K562 (cell line): ENCODE results near the gene CDKN2D. TPM values are rescaled to one million over a fixed set of nuclear protein-coding genes. Genes with fewer than 3 reads are reported as not detected.

Experiments
- ETV6 ChIP-seq, 3 experiments: fragments of 150-350 bp in 1 of 3; sonication (generic) in 1 of 3; formaldehyde crosslinking in 1 of 3; IDR thresholded peaks; 2 replicates each; pipeline versions ENCODE4 v1.6.1 to v1.8.0; 2014 to 2022; ENCODE audit warnings: borderline replicate concordance in 2 of 3, low read depth in 2 of 3, antibody characterized with exemption in 1 of 3, low read length in 1 of 3, mild to moderate bottlenecking in 1 of 3, missing genetic modification reagents in 1 of 3
- HMGN3 ChIP-seq: IDR thresholded peaks from 2 replicates; pipeline ENCODE4 v1.6.1; 2011; ENCODE audit warnings: borderline replicate concordance, low read depth, mild to moderate bottlenecking, mixed read lengths, low read length; ENCODE audit not compliant: insufficient read length; ENCODE audit errors: extremely low read depth
- MCM5 ChIP-seq: fragments of 450-650 bp; IDR thresholded peaks from 2 replicates; pipeline ENCODE4 v1.6.1; 2016; ENCODE audit warnings: low read depth
- RBFOX2 ChIP-seq: fragments of 200-400 bp; formaldehyde crosslinking; IDR thresholded peaks from 2 replicates; pipeline ENCODE4 v1.6.1; 2017; ENCODE audit warnings: low read depth, mild to moderate bottlenecking, low read length, moderate library complexity
- RBM25 ChIP-seq: fragments of 200-400 bp; formaldehyde crosslinking; IDR thresholded peaks from 2 replicates; pipeline ENCODE4 v1.6.1; 2018; ENCODE audit warnings: low read length, low read depth, moderate library complexity; ENCODE audit not compliant: severe bottlenecking
- SREBF2 ChIP-seq: sonication (generic); formaldehyde crosslinking; IDR thresholded peaks from 2 replicates; pipeline ENCODE4 v1.4.0; 2020; ENCODE audit warnings: mild to moderate bottlenecking, missing genetic modification reagents
- SRSF3 ChIP-seq: fragments of 200-400 bp; formaldehyde crosslinking; IDR thresholded peaks from 2 replicates; pipeline ENCODE4 v1.6.1; 2016; ENCODE audit warnings: mild to moderate bottlenecking, low read length, moderate library complexity; ENCODE audit not compliant: insufficient read depth
- TBP ChIP-seq: optimal IDR thresholded peaks from 2 replicates; pipeline ENCODE3; 2011; ENCODE audit warnings: low read depth, low read length, improper control_type of control experiment
- ZNF695 ChIP-seq: fragments of 450-650 bp; formaldehyde crosslinking; IDR thresholded peaks from 2 replicates; pipeline ENCODE4 v1.4.0; 2020; ENCODE audit warnings: mild to moderate bottlenecking, moderate library complexity
- ZNF75A ChIP-seq: fragments of 450-650 bp; formaldehyde crosslinking; IDR thresholded peaks from 2 replicates; pipeline ENCODE4 v1.4.0; 2020; ENCODE audit warnings: mild to moderate bottlenecking
- polyA plus RNA-seq, 8 experiments: library from polyadenylated mRNA; depleted of rRNA in 4 of 8; stranded (reverse) in 5 of 8; unstranded in 3 of 8; fragments of >200 nt; fragmentation: Nextera tagmentation in 2 of 8; fragmentation: Illumina TruSeq in 1 of 8; extraction: Ambion mirVana in 2 of 8; extraction: Trizol in 1 of 8; gene quantifications; 2 replicates each; pipeline versions ENCODE4 v1.2.1 to v1.2.3, GENCODE V29; 2011 to 2014; ENCODE audit warnings: inconsistent platforms in 1 of 8, missing spikeins in 1 of 8
- total RNA-seq, 7 experiments: library from RNA; depleted of rRNA in 6 of 7; stranded (reverse); fragments of >200 nt in 6 of 7; fragmentation: Illumina TruSeq in 2 of 7; extraction: Trizol in 2 of 7; gene quantifications; 2 replicates each; pipeline versions ENCODE4 v1.2.1 to v1.2.3, GENCODE V29; 2011 to 2021; ENCODE audit warnings: low replicate concordance in 1 of 7
- TF ChIP-seq, protein P1 (sequence below): fragments of 250-450 bp; sonication (Bioruptor Pico); IDR thresholded peaks from 2 replicates; pipeline ENCODE4 v1.8.0; 2021; ENCODE audit warnings: moderate library complexity, mild to moderate bottlenecking, inconsistent platforms
- TF ChIP-seq, protein P2 (sequence below): sonication (generic); formaldehyde crosslinking; IDR thresholded peaks from 2 replicates; pipeline ENCODE4 v1.8.0; 2022; ENCODE audit warnings: missing genetic modification reagents, mild to moderate bottlenecking, borderline replicate concordance
- TF ChIP-seq, protein P3 (sequence below), 2 experiments: fragments of 450-650 bp; conservative IDR thresholded peaks; 2 replicates each; pipeline ENCODE4 v1.6.1; 2017; ENCODE audit warnings: mild to moderate bottlenecking in 2 of 2, moderate library complexity in 2 of 2

The CDKN2D gene
- total and polyA plus RNA-seq, 9 of the 15 experiments (the other 6 are each of a cell fraction or from before 2014, with no cell fraction given), result 0.41 to 8.2 (median 3.7) TPM

DNA sequence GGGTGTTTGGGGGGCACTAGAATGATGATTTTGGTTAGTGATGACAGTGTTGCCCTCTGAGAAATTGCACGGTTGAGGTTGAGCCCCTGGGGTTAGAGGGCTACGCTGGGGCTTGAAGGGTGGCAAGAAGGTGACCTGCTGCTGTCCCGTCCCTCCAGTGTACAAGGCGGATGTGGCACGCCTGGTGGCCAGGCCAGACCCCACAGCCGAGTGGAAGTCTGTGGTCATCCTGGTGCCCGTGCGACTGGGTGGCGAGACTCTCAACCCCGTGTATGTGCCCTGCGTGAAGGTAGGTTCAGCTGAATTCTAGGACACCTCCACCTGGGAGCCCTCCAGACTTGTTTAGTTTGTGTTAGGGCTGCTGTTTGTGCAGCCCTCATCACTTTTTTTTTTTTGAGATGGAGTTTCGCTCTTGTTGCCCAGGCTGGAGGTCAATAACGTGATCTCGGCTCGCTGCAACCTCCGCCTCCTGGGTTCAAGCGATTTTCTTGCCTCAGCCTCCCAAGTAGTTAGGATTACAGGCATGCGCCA is 20.0 kb downstream of the CDKN2D start (continued):
- TF ChIP-seq, protein P1, sequence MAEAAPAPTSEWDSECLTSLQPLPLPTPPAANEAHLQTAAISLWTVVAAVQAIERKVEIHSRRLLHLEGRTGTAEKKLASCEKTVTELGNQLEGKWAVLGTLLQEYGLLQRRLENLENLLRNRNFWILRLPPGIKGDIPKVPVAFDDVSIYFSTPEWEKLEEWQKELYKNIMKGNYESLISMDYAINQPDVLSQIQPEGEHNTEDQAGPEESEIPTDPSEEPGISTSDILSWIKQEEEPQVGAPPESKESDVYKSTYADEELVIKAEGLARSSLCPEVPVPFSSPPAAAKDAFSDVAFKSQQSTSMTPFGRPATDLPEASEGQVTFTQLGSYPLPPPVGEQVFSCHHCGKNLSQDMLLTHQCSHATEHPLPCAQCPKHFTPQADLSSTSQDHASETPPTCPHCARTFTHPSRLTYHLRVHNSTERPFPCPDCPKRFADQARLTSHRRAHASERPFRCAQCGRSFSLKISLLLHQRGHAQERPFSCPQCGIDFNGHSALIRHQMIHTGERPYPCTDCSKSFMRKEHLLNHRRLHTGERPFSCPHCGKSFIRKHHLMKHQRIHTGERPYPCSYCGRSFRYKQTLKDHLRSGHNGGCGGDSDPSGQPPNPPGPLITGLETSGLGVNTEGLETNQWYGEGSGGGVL (CRISPR knock-in tag), result no peak
- TF ChIP-seq MCM5, result no peak
- TF ChIP-seq RBM25, result peak; percentile 42
- no peak for TF ChIP-seq ZNF695 (CRISPR knock-in tag)
- TF ChIP-seq HMGN3, result no peak
- no peak for TF ChIP-seq SREBF2 (CRISPR knock-in tag)
- no peak for TF ChIP-seq TBP
- TF ChIP-seq, protein P2, sequence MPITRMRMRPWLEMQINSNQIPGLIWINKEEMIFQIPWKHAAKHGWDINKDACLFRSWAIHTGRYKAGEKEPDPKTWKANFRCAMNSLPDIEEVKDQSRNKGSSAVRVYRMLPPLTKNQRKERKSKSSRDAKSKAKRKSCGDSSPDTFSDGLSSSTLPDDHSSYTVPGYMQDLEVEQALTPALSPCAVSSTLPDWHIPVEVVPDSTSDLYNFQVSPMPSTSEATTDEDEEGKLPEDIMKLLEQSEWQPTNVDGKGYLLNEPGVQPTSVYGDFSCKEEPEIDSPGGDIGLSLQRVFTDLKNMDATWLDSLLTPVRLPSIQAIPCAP (CRISPR knock-in tag), result no peak
- TF ChIP-seq SRSF3, result no peak
- no peak for TF ChIP-seq ZNF75A (CRISPR knock-in tag)
- TF ChIP-seq RBFOX2, result peak; percentile 52
- TF ChIP-seq ETV6 (IDR thresholded peaks at IDR 0.05; ENCODE audit: borderline replicate concordance in 1 of 2, low read depth in 2 of 2, low read length in 1 of 2), result no peak
- no peak for TF ChIP-seq ETV6 (CRISPR knock-in tag; IDR thresholded peaks at IDR 0.05; ENCODE audit: borderline replicate concordance)
- TF ChIP-seq, protein P3, sequence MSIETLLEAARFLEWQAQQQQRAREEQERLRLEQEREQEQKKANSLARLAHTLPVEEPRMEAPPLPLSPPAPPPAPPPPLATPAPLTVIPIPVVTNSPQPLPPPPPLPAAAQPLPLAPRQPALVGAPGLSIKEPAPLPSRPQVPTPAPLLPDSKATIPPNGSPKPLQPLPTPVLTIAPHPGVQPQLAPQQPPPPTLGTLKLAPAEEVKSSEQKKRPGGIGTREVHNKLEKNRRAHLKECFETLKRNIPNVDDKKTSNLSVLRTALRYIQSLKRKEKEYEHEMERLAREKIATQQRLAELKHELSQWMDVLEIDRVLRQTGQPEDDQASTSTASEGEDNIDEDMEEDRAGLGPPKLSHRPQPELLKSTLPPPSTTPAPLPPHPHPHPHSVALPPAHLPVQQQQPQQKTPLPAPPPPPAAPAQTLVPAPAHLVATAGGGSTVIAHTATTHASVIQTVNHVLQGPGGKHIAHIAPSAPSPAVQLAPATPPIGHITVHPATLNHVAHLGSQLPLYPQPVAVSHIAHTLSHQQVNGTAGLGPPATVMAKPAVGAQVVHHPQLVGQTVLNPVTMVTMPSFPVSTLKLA (conservative IDR thresholded peaks at IDR 0.05), result no peak
